Measurements from ENCODE around the gene TRIM16.
"Not testable (repeated sequence)": the region's sequence is repeated elsewhere in the genome, so short reads cannot be mapped to it uniquely, and the experiment has no call there.

- not testable (repeated sequence) for TF ChIP-seq TBP (optimal IDR thresholded peaks at IDR 0.05; ENCODE audit: low read depth, low read length); CTCF (IDR thresholded peaks at IDR 0.05 in 2 of 3, conservative IDR thresholded peaks at IDR 0.05 in 1 of 3; ENCODE audit: insufficient read depth in 2 of 3, low read depth in 1 of 3, low read length in 3 of 3); POLR2A (conservative IDR thresholded peaks at IDR 0.05); KDM1A (IDR thresholded peaks at IDR 0.05); SNIP1 (IDR thresholded peaks at IDR 0.05; ENCODE audit: low read depth); ZC3H8 (IDR thresholded peaks at IDR 0.05); SRF (CRISPR knock-in tag; IDR thresholded peaks at IDR 0.05)
These were observed 67.3 kb downstream of the TRIM16 start for GRCh38 chr17:15616828-15617227.

All from K562 (cell line).